Measurements from ENCODE around the gene TTLL3.

Gene TTLL3

DNA sequence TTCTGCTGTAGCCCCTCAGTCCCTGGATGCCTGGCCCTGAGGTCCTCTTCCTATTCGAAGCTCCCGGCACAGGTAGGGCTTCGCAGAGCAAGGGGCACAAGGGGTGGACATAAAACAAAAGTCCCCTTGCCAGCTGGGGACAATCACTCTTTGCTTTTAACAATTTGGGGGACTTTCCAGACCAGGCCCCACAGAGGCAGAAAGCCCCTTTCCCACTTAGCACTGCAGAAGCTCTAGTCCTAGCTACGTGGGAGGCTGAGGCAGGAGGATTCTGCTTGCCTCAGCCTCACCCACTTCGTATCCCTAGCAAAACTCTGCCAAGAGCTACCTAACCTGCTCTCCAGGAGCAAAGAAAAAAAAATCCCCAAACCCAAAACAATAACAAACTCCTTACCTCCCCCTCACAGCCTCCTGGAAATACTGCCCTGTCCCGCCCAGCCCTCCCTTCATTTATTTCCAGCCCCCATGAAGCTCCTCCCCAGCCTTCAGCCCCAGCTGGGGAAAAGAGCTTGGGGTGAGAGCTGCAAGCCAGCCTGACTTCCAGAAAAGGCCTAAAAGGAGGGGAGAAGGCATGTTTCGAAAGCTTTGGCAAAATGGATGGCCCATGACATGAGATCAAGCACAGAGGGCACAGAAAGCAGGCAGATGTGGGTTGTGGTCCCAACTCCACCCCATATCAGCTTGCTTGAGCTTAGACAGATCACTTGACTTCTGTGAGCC, 69.9 kb downstream of the TTLL3 start, which contains the start of gene CIDEC:
CIDEC (minus strand) TSS at position 424 of the 720 bp plus-strand sequence. CDS start 1,767 bp downstream, outside the sequence.
- in situ Hi-C loops (cut with HindIII; ENCODE audit: low pct_ligation_motif_present, low pct_unique_long_range_greater_than_20kb, low sequenced_read_pairs): no loop called here

DNA sequence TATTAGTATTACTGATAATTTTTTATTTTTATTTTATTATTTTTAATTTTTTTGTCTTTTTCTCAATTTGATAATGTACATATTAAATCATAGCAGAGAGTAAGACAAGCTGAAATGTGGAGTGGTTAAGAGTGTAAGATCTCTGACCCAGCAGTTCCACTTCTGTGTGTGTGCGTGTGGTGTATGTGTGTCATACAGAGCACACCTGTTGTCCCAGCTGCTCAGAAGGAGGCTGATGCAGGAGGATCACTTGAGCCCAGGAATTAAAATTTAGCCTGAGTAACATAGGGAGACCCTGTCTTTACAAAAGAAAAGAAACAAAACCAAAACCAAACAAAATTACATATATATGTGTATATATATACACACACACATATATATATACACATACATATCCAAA, 71.4 kb downstream of the TTLL3 start:
- in situ Hi-C loops (cut with HindIII; ENCODE audit: low pct_ligation_motif_present, low pct_unique_long_range_greater_than_20kb, low sequenced_read_pairs): no loop called here
- no peak for DNase-seq

More for the DNA sequence above, 69.9 kb downstream of the TTLL3 start, which contains the start of gene CIDEC:
- DNase-seq: no peak

DNA sequence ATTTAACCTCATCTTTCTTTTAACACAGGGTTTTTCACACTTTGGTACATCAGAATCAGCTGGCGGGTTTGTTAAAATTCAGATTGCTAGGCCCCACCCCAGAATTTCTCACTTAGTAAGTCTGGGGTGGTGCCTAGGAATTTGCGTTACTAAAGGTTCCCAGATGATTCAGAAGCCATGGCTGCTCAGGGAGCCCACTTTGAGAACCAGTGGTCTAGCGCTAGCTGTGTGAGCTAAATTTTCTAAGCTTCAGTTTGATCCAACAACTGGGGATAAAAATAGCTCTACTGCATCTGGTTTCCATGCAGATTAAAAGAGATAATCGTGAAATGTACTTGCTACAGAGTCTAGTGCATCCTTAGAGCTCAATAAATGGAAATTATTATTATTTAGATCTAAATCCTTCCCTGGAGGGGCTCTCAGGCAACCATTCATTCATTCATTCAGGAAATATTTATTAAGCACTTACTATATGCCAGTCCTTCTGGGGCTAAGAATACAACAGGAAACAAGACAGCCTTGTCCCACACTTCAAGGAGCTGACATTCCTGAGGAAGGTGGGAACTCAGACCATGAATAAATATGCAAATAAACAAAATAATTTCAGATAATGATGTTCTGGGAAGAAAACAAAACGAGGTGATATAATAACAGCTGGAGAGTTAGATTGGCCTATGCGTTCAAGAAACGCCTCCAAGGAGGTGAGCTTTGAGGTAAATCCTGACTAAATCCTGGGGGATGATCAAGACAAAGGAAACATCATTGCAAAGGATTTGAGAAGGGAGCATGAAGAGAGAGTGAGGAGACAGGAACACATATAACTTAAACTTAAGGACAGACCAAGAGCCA, 73.9 kb downstream of the TTLL3 start:
- in situ Hi-C loops (cut with HindIII; ENCODE audit: low pct_ligation_motif_present, low pct_unique_long_range_greater_than_20kb, low sequenced_read_pairs): no loop called here
- no peak for DNase-seq

DNA sequence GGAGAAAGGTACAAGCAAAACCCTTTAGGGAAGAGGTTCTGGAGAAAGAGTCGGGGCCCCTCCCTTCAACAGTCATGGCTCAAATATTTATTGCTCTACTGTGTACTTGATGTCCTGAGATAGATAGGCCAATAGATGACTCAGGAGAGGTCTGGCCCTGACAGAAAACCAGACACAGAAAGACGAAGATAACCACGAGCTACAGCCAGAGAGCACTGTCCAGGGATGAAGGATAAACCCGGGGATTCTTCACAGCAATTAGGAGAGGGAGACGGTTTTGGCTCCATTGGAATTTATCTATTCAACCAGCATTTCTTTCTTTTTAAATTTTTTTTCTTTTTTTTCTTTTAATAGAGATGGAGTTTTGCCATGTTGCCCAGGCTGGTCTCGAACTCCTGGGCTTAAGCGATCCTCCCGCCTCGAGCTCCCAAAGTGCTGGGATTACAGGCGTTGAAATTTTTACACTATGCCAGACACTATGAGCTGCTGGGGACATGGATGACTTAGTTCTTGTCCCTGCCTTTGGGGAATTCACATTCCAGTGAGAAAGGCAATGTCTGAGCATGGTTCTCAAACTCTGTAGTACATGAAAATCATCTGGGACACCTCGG, 74.6 kb downstream of the TTLL3 start:
- in situ Hi-C loops (cut with HindIII; ENCODE audit: low pct_ligation_motif_present, low pct_unique_long_range_greater_than_20kb, low sequenced_read_pairs): no loop called here
- peak; percentile 78 for DNase-seq
